ENCODE results near the gene SORCS1.

DNA sequence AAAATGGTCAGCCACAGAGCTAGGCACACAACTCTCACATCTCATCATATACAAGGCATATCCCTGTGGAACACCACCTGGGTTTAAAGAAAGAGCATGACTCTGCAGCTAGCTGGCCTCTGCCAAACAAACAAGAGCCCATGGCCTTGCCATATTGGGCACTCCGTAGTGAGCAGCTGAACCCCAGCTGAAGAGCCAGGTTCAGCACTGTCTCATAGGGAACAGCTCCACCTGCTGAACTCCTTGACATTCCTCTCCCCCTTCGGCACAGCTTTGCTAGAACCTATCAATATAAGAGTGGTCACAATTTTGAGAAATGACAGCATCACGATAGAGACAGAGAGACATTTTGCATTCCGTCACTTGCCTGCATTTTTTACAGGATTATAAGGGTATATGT lies 20.0 kb downstream of the SORCS1 start:
- TF ChIP-seq, protein P1, sequence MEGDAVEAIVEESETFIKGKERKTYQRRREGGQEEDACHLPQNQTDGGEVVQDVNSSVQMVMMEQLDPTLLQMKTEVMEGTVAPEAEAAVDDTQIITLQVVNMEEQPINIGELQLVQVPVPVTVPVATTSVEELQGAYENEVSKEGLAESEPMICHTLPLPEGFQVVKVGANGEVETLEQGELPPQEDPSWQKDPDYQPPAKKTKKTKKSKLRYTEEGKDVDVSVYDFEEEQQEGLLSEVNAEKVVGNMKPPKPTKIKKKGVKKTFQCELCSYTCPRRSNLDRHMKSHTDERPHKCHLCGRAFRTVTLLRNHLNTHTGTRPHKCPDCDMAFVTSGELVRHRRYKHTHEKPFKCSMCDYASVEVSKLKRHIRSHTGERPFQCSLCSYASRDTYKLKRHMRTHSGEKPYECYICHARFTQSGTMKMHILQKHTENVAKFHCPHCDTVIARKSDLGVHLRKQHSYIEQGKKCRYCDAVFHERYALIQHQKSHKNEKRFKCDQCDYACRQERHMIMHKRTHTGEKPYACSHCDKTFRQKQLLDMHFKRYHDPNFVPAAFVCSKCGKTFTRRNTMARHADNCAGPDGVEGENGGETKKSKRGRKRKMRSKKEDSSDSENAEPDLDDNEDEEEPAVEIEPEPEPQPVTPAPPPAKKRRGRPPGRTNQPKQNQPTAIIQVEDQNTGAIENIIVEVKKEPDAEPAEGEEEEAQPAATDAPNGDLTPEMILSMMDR (IDR thresholded peaks at IDR 0.05) = peak; percentile 46
- no peak for TF ChIP-seq EZH2 (IDR thresholded peaks at IDR 0.05)
- no peak for TF ChIP-seq EZH2phosphoT487 (IDR thresholded peaks at IDR 0.05)

Measured in neural progenitor cell (in vitro differentiated cells).